GM12865 (cell line): ENCODE results near the gene WDR54.

Experiments
- DNase-seq: peaks from one replicate; pipeline ENCODE4 v3.0.0; 2010; ENCODE audit warnings: low read depth
- H3K4me3 ChIP-seq: 2 replicates; pipeline ENCODE4 v1.5.1; 2011; ENCODE audit warnings: mild to moderate bottlenecking, low read depth, low read length, control low read depth
- TF ChIP-seq, protein P1 (sequence below): IDR thresholded peaks from 2 replicates; pipeline ENCODE4 v1.5.1; 2011; ENCODE audit warnings: low read length, control low read depth, low read depth, inconsistent platforms; ENCODE audit not compliant: insufficient read depth; ENCODE audit errors: missing control alignments

WDR54 gene

DNA sequence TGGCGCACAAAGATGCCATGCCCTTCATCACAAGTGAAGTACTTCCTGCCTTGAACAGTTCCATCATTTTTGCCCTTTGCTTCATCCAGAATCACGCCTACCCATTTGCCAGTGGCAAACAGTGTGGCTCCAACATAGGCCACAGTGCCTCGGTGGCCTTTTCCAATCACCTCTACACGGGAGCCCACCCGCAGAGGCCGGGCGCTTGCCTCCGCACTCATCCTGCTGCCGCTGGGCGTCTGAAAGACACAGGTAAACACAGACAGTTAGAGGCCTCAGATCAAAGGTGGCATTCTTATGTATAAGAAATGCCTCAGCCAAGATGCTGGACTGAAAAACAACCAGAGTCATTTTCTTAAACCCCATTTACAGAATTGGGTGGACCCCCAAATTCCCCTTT, 43.5 kb upstream of the WDR54 start:
- DNase-seq, result no peak
- TF ChIP-seq, protein P1, sequence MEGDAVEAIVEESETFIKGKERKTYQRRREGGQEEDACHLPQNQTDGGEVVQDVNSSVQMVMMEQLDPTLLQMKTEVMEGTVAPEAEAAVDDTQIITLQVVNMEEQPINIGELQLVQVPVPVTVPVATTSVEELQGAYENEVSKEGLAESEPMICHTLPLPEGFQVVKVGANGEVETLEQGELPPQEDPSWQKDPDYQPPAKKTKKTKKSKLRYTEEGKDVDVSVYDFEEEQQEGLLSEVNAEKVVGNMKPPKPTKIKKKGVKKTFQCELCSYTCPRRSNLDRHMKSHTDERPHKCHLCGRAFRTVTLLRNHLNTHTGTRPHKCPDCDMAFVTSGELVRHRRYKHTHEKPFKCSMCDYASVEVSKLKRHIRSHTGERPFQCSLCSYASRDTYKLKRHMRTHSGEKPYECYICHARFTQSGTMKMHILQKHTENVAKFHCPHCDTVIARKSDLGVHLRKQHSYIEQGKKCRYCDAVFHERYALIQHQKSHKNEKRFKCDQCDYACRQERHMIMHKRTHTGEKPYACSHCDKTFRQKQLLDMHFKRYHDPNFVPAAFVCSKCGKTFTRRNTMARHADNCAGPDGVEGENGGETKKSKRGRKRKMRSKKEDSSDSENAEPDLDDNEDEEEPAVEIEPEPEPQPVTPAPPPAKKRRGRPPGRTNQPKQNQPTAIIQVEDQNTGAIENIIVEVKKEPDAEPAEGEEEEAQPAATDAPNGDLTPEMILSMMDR, result no peak
- no peak overlapping the region for H3K4me3 ChIP-seq

GRCh38 chr2:74379851-74380789, 41.4 kb upstream of the WDR54 start, which contains the start of gene DCTN1:
DCTN1 (minus strand) TSS chr2:74380311; CDS start chr2:74380037, 274 bp downstream.
- TF ChIP-seq, protein P1, result no peak
- H3K4me3 ChIP-seq, result no peak within 1 kb of the TSS
- DNase-seq, result peak; percentile 38

DNA sequence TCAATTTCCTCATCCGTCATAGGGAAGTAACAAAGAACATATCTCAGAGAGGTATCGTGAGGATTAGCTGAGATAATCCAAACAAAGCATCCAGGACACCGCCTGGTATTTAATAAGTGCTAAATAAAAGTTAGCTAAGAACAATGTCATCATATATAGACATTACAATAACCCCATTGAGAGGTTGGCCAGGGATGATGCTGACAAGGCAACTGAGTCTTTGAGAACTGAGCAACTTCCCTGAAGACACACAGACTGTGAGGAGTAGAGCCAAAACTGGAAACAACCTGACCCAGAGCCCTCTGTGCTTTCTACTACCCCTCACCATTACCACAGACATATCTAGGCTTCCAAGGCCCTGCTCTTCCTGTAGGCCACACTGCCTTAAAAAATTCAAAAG, 39.8 kb upstream of the WDR54 start:
- TF ChIP-seq, protein P1, result no peak
- no peak for DNase-seq
- H3K4me3 ChIP-seq, result no peak overlapping the region

- no peak for DNase-seq
- TF ChIP-seq, protein P1, result no peak
- H3K4me3 ChIP-seq, result no peak overlapping the region
Measured at GRCh38 chr2:74383254-74383653, 38.3 kb upstream of the WDR54 start.

GRCh38 chr2:74384051-74384450, 37.5 kb upstream of the WDR54 start:
- DNase-seq, result no peak
- TF ChIP-seq, protein P1, result no peak
- no peak overlapping the region for H3K4me3 ChIP-seq

DNA sequence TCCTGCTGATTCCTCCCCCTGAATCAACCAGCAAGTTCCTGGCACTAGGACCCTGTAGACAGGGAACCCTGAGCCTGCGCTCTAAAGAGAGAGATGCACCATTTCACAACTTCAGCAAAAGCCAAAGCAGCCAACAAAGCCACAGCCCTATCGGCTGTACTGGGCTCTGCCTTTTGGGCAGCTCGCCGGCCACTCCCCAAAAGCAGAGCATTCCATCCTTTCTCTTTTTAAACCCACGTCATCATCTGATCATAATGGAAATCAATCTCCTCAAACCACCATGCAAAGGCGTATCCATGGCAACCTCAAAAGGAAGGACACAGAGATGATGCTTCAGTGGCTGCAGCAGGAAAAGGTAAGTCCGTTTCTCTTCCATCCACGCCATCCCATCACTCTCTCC, 36.1 kb upstream of the WDR54 start:
- H3K4me3 ChIP-seq, result no peak overlapping the region
- DNase-seq, result no peak
- TF ChIP-seq, protein P1, result no peak
